GM12873 (cell line): ENCODE results near the gene SURF1.

Experiments
- CTCF ChIP-seq: IDR thresholded peaks from 2 replicates; pipeline ENCODE4 v1.5.1; 2012; ENCODE audit warnings: low read depth, mild to moderate bottlenecking, moderate library complexity, low read length, control low read depth; ENCODE audit not compliant: insufficient read depth; ENCODE audit errors: missing control alignments

The SURF1 gene

GRCh38 chr9:133304158-133304470, 52.2 kb downstream of the SURF1 start:
- TF ChIP-seq CTCF = no peak

DNA sequence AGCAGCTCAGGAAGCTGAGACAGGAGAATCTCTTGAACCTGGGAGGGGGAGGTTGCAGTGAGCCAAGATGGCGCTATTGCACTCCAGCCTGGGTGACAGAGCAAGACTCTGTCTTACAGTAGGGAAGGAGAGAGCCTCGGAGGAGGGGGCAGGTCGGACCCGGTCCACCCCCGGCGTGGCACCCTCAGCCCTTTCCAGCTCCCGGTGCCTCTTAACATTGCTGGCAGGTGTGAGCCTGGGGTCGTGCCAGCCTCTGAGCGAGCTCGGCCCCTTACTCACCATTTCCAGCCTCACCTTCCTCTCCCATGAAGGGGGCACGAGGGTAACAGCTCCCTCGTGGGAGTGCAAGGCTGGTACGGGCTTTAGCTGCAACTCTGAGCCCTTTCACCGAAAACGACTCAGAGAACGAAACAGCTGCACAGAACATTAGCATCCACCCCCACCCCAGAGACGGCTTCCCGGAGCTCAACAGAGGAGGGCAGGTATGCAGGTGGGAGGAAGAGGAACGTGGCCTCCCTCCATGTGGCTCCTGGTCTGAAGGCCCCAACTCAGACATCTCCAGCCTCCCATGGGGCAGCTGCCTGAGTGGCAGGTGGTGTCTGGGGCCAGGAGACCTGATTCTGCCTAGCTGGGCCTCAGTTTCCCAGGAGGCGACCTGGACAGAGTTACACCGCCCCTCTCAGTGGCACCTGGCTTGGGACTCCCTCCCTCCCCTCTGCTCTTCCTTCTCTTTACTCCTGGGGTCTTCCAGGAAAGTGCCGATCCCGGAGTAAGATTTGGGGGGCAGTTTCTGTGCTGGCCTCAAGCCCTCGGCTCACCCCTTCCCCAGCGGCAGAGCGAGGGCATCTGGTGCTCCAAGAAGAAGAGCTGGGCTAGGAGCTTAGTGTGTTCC, 52.8 kb downstream of the SURF1 start:
- no peak for TF ChIP-seq CTCF
